HEK293 (cell line): ENCODE results near the gene KLHDC7B.

ENCODE experiments used
- CTCF ChIA-PET: fragments of 350-600 bp; formaldehyde crosslinking; extraction: SDS; loops from one replicate; lab custom pipeline; 2021; ENCODE audit warnings: antibody characterized with exemption; lab: Yijun Ruan, JAX
- POLR2A ChIA-PET: fragments of 300-600 bp; formaldehyde crosslinking; extraction: SDS; loops from one replicate; lab custom pipeline; 2020; ENCODE audit warnings: antibody characterized with exemption, inconsistent platforms; lab: Yijun Ruan, JAX
- H3K27ac ChIP-seq: fragments of 200-500 bp; sonication (Bioruptor generic); 2 replicates; pipeline ENCODE4 v1.5.1; 2014; ENCODE audit warnings: low read depth, low read length, control low read depth, inconsistent platforms; ENCODE audit errors: extremely low read depth
- H3K36me3 ChIP-seq, 2 experiments: fragments of 200-500 bp in 1 of 2; sonication (Bioruptor generic) in 1 of 2; 1 replicate in 1 of 2; 2 replicates in 1 of 2; pipeline ENCODE4 v1.5.1; 2014 to 2017; ENCODE audit warnings: inconsistent platforms in 2 of 2, low read length in 2 of 2; ENCODE audit not compliant: control insufficient read depth in 2 of 2, insufficient read depth in 1 of 2
- H3K4me1 ChIP-seq: fragments of 200-500 bp; sonication (Bioruptor generic); 2 replicates; pipeline ENCODE4 v1.5.1; 2014; ENCODE audit warnings: mild to moderate bottlenecking, low read length, inconsistent platforms; ENCODE audit not compliant: control insufficient read depth, insufficient read depth
- H3K4me3 ChIP-seq: 2 replicates; pipeline ENCODE4 v1.5.1; 2011; ENCODE audit warnings: low read depth, mild to moderate bottlenecking, control low read depth, low read length, moderate library complexity
- H3K9me3 ChIP-seq: fragments of 200-500 bp; sonication (Bioruptor generic); 2 replicates; pipeline ENCODE4 v1.5.1; 2014; ENCODE audit warnings: low read depth, low read length, inconsistent platforms; ENCODE audit not compliant: control insufficient read depth, insufficient read depth
- BCL11B ChIP-seq: fragments of 450-650 bp; formaldehyde crosslinking; IDR thresholded peaks from 2 replicates; pipeline ENCODE4 v1.5.1; 2016; ENCODE audit warnings: low read depth, missing biosample characterization, missing genetic modification characterization
- ELK4 ChIP-seq: IDR thresholded peaks from 2 replicates; pipeline ENCODE4 v1.6.1; 2011; ENCODE audit warnings: mild to moderate bottlenecking, low read depth, low read length, borderline replicate concordance
- HIC1 ChIP-seq: fragments of 450-650 bp; formaldehyde crosslinking; IDR thresholded peaks from 2 replicates; pipeline ENCODE4 v1.5.1; 2016; ENCODE audit warnings: missing biosample characterization, missing genetic modification characterization
- OVOL3 ChIP-seq: fragments of 450-650 bp; formaldehyde crosslinking; IDR thresholded peaks from 2 replicates; pipeline ENCODE4 v1.5.1; 2016; ENCODE audit warnings: missing biosample characterization, missing genetic modification characterization
- SCRT2 ChIP-seq: fragments of 450-650 bp; formaldehyde crosslinking; IDR thresholded peaks from 2 replicates; pipeline ENCODE4 v1.5.1; 2016; ENCODE audit warnings: missing biosample characterization, missing genetic modification characterization
- ZNF133 ChIP-seq: fragments of 450-650 bp; formaldehyde crosslinking; IDR thresholded peaks from 2 replicates; pipeline ENCODE4 v1.5.1; 2016; ENCODE audit warnings: missing biosample characterization, missing genetic modification characterization
- ZNF335 ChIP-seq: fragments of 450-650 bp; formaldehyde crosslinking; conservative IDR thresholded peaks from 2 replicates; pipeline ENCODE4 v1.5.1; 2016; ENCODE audit warnings: missing biosample characterization, missing genetic modification characterization
- ZNF707 ChIP-seq: fragments of 450-650 bp; formaldehyde crosslinking; IDR thresholded peaks from 2 replicates; pipeline ENCODE4 v1.5.1; 2016; ENCODE audit warnings: missing biosample characterization, missing genetic modification characterization
- ZNF76 ChIP-seq: fragments of 450-650 bp; formaldehyde crosslinking; IDR thresholded peaks from 2 replicates; pipeline ENCODE4; 2016; ENCODE audit warnings: low read depth, missing biosample characterization, missing genetic modification characterization, borderline replicate concordance
- TF ChIP-seq, protein P1 (sequence below): fragments of 450-650 bp; formaldehyde crosslinking; IDR thresholded peaks from 2 replicates; pipeline ENCODE4 v1.5.1; 2017; ENCODE audit warnings: missing biosample characterization, missing genetic modification characterization
- TF ChIP-seq, protein P2 (sequence below): fragments of 450-650 bp; formaldehyde crosslinking; IDR thresholded peaks from 2 replicates; pipeline ENCODE4 v1.5.1; 2017; ENCODE audit warnings: missing biosample characterization, missing genetic modification characterization
- TF ChIP-seq, protein P3 (sequence below): fragments of 450-650 bp; formaldehyde crosslinking; IDR thresholded peaks from 2 replicates; pipeline ENCODE4 v1.5.1; 2016; ENCODE audit warnings: missing biosample characterization, missing genetic modification characterization

KLHDC7B gene

DNA sequence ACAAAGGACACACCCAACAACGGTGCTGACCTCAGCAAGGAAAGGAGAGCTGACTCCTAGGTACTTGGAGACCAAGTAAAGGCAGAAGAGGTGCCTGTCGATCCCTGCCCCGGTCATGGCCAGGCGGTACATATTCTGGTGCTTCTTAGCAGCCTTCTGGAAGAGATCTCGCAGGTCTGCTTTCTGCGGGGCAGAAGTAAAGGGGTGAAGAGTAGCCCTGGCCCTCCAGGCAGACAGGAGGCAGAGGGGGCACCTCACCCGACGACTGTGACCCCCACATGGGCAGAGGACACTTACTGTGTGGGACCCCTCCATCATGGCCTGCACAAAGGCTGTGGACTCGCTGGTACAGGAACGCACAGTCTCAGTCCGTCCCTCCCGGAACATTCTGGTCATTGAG lies 25.2 kb downstream of the KLHDC7B start:
- H3K27ac ChIP-seq: no peak overlapping the region
- H3K9me3 ChIP-seq: no peaks in the 10 kb centered on the region
- H3K36me3 ChIP-seq: peaks cover 45 to 81% of the 10 kb centered on the region in 2 experiments
- no peaks in the 10 kb centered on the region for H3K4me1 ChIP-seq
- POLR2A ChIA-PET: interaction anchor here (1.1 kb wide), 2 partner anchors 8 to 36 kb away, joined by 4 read pairs; partner anchors contain the start of gene SYCE3
- TF ChIP-seq, protein P1, sequence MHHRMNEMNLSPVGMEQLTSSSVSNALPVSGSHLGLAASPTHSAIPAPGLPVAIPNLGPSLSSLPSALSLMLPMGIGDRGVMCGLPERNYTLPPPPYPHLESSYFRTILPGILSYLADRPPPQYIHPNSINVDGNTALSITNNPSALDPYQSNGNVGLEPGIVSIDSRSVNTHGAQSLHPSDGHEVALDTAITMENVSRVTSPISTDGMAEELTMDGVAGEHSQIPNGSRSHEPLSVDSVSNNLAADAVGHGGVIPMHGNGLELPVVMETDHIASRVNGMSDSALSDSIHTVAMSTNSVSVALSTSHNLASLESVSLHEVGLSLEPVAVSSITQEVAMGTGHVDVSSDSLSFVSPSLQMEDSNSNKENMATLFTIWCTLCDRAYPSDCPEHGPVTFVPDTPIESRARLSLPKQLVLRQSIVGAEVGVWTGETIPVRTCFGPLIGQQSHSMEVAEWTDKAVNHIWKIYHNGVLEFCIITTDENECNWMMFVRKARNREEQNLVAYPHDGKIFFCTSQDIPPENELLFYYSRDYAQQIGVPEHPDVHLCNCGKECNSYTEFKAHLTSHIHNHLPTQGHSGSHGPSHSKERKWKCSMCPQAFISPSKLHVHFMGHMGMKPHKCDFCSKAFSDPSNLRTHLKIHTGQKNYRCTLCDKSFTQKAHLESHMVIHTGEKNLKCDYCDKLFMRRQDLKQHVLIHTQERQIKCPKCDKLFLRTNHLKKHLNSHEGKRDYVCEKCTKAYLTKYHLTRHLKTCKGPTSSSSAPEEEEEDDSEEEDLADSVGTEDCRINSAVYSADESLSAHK (tag by site-specific recombination): no peak
- TF ChIP-seq OVOL3 (tag by site-specific recombination) (no peak), ZNF335 (tag by site-specific recombination) (no peak), HIC1 (no peak), ZNF707 (tag by site-specific recombination) (no peak), ZNF76 (tag by site-specific recombination) (no peak), BCL11B (tag by site-specific recombination) (no peak), ZNF133 (tag by site-specific recombination) (no peak)
- TF ChIP-seq, protein P2, sequence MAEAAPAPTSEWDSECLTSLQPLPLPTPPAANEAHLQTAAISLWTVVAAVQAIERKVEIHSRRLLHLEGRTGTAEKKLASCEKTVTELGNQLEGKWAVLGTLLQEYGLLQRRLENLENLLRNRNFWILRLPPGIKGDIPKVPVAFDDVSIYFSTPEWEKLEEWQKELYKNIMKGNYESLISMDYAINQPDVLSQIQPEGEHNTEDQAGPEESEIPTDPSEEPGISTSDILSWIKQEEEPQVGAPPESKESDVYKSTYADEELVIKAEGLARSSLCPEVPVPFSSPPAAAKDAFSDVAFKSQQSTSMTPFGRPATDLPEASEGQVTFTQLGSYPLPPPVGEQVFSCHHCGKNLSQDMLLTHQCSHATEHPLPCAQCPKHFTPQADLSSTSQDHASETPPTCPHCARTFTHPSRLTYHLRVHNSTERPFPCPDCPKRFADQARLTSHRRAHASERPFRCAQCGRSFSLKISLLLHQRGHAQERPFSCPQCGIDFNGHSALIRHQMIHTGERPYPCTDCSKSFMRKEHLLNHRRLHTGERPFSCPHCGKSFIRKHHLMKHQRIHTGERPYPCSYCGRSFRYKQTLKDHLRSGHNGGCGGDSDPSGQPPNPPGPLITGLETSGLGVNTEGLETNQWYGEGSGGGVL: no peak
- no peak overlapping the region for H3K4me3 ChIP-seq
- CTCF ChIA-PET: interaction anchor here (1.0 to 1.4 kb wide), 2 partner anchors 12 to 50 kb away, joined by 3 to 4 read pairs; partner anchors contain the start of gene CHKB

- ChIA-PET POLR2A (interaction anchor here (1.1 to 2.6 kb wide), 3 partner anchors 9 to 46 kb away, joined by 4 to 15 read pairs (median 7); partner anchors contain the start of genes CHKB, SCO2 and SYCE3), CTCF (interaction anchor here (1.0 to 1.9 kb wide), 3 partner anchors 9 to 50 kb away, joined by 3 to 12 read pairs (median 4); partner anchors contain the start of genes CHKB and SYCE3)
- TF ChIP-seq ZNF707 (tag by site-specific recombination) (no peak), ELK4 (no peak), SCRT2 (tag by site-specific recombination) (peak; percentile 36; the same call in 1 of the 2 replicates)
- TF ChIP-seq, protein P3, sequence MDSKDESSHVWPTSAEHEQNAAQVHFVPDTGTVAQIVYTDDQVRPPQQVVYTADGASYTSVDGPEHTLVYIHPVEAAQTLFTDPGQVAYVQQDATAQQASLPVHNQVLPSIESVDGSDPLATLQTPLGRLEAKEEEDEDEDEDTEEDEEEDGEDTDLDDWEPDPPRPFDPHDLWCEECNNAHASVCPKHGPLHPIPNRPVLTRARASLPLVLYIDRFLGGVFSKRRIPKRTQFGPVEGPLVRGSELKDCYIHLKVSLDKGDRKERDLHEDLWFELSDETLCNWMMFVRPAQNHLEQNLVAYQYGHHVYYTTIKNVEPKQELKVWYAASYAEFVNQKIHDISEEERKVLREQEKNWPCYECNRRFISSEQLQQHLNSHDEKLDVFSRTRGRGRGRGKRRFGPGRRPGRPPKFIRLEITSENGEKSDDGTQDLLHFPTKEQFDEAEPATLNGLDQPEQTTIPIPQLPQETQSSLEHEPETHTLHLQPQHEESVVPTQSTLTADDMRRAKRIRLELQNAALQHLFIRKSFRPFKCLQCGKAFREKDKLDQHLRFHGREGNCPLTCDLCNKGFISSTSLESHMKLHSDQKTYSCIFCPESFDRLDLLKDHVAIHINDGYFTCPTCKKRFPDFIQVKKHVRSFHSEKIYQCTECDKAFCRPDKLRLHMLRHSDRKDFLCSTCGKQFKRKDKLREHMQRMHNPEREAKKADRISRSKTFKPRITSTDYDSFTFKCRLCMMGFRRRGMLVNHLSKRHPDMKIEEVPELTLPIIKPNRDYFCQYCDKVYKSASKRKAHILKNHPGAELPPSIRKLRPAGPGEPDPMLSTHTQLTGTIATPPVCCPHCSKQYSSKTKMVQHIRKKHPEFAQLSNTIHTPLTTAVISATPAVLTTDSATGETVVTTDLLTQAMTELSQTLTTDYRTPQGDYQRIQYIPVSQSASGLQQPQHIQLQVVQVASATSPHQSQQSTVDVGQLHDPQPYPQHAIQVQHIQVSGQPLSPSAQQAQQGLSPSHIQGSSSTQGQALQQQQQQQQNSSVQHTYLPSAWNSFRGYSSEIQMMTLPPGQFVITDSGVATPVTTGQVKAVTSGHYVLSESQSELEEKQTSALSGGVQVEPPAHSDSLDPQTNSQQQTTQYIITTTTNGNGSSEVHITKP (tag by site-specific recombination): peak; percentile 35; the same call in 1 of the 2 replicates
- no peak overlapping the region for H3K4me3 ChIP-seq
- no peaks in the 10 kb centered on the region for H3K9me3 ChIP-seq
- peaks cover 50 to 88% of the 10 kb centered on the region in 2 experiments for H3K36me3 ChIP-seq
- no peaks in the 10 kb centered on the region for H3K4me1 ChIP-seq
- no peak overlapping the region for H3K27ac ChIP-seq
Observed at GRCh38 chr22:50571264-50572175, 25.8 kb downstream of the KLHDC7B start.
